ENCODE results near the gene EPHA3. TPM values are rescaled to one million over a fixed set of nuclear protein-coding genes. Genes with fewer than 3 reads are reported as not detected.

EPHA3 gene
- 3.0 TPM for polyA plus RNA-seq
- long read RNA-seq, donor 1, result 0 reads
- long read RNA-seq, donor 2, result 0 reads
- long read RNA-seq, donor 3, result 0 reads
- long read RNA-seq, donor 4, result 0 reads
- long read RNA-seq, donor 5, result 0 reads
- long read RNA-seq, donor 6, full-length matches to known transcripts, result 1 of 1 reads
- long read RNA-seq, donor 6, partial matches to known transcripts, result 0 of 1 reads
- long read RNA-seq, donor 6, other reads (novel, unspliced or antisense), result 0 of 1 reads
- long read RNA-seq, donor 7, result 0 reads
- long read RNA-seq, donor 8, partial matches to known transcripts, result 0 of 1 reads
- long read RNA-seq, donor 8, other reads (novel, unspliced or antisense), result 0 of 1 reads
- long read RNA-seq, donor 9, full-length matches to known transcripts, result 1 of 1 reads
- long read RNA-seq, donor 9, partial matches to known transcripts, result 0 of 1 reads
- long read RNA-seq, donor 9, other reads (novel, unspliced or antisense), result 0 of 1 reads
- long read RNA-seq, donor 10, result 0 reads
- long read RNA-seq, donor 11, result 0 reads

GRCh38 chr3:89107461-89108290 lies at the start of gene EPHA3:
EPHA3 (plus strand) TSS chr3:89107621; CDS start chr3:89107749, 128 bp downstream.
- Histone ChIP-seq H3K27me3 (ENCODE audit: control insufficient read depth, insufficient read depth, low read length) (peaks cover 19% of the 10 kb centered on the region), H3K4me3 (ENCODE audit: low read length) (peak within 1 kb of the TSS; percentile 36), H3K27ac (ENCODE audit: low read length) (no peak within 1 kb of the TSS), H3K36me3 (ENCODE audit: control insufficient read depth, insufficient read depth, low read length) (no peaks in the 10 kb centered on the region), H3K4me1 (ENCODE audit: control insufficient read depth, insufficient read depth, low read length) (no peaks in the 10 kb centered on the region), H3K9me3 (ENCODE audit: control insufficient read depth, low read depth, low read length) (no peaks in the 10 kb centered on the region)
- 0% methylated on average over 6 of the region's 32 CpGs for WGBS (ENCODE audit: insufficient coverage, low lambda C conversion rate)
- DNase-seq, result peak; percentile 32 to 61

- Histone ChIP-seq H3K36me3 (ENCODE audit: control insufficient read depth, insufficient read depth, low read length) (no peaks in the 10 kb centered on the region), H3K4me3 (ENCODE audit: low read length) (no peak overlapping the region), H3K4me1 (ENCODE audit: control insufficient read depth, insufficient read depth, low read length) (no peaks in the 10 kb centered on the region), H3K27me3 (ENCODE audit: control insufficient read depth, insufficient read depth, low read length) (no peaks in the 10 kb centered on the region), H3K9me3 (ENCODE audit: control insufficient read depth, low read depth, low read length) (no peaks in the 10 kb centered on the region), H3K27ac (ENCODE audit: low read length) (no peak overlapping the region)
- no CpG with 5 or more reads among the region's 2 CpGs for WGBS (ENCODE audit: insufficient coverage, low lambda C conversion rate)
- DNase-seq, result no peak
These were observed 49.0 kb upstream of the EPHA3 start for GRCh38 chr3:89058371-89058770.

GRCh38 chr3:89059211-89059925 lies 48.1 kb upstream of the EPHA3 start:
- no peaks in the 10 kb centered on the region for H3K36me3 ChIP-seq (ENCODE audit: control insufficient read depth, insufficient read depth, low read length)
- DNase-seq, result no peak
- H3K27ac ChIP-seq (ENCODE audit: low read length), result no peak overlapping the region
- H3K9me3 ChIP-seq (ENCODE audit: control insufficient read depth, low read depth, low read length), result no peaks in the 10 kb centered on the region
- no peak overlapping the region for H3K4me3 ChIP-seq (ENCODE audit: low read length)
- H3K4me1 ChIP-seq (ENCODE audit: control insufficient read depth, insufficient read depth, low read length), result no peaks in the 10 kb centered on the region
- H3K27me3 ChIP-seq (ENCODE audit: control insufficient read depth, insufficient read depth, low read length), result no peaks in the 10 kb centered on the region
- 92% methylated on average over 4 of the region's 5 CpGs for WGBS (ENCODE audit: insufficient coverage, low lambda C conversion rate)

GRCh38 chr3:89061259-89061658 lies 46.2 kb upstream of the EPHA3 start:
- WGBS (ENCODE audit: insufficient coverage, low lambda C conversion rate), result no CpG with 5 or more reads among the region's 2 CpGs

GRCh38 chr3:89067736-89068135 lies 39.7 kb upstream of the EPHA3 start:
- DNase-seq, result no peak
- Histone ChIP-seq H3K27me3 (ENCODE audit: control insufficient read depth, insufficient read depth, low read length) (no peaks in the 10 kb centered on the region), H3K27ac (ENCODE audit: low read length) (no peak overlapping the region), H3K4me3 (ENCODE audit: low read length) (no peak overlapping the region), H3K4me1 (ENCODE audit: control insufficient read depth, insufficient read depth, low read length) (no peaks in the 10 kb centered on the region), H3K9me3 (ENCODE audit: control insufficient read depth, low read depth, low read length) (no peaks in the 10 kb centered on the region), H3K36me3 (ENCODE audit: control insufficient read depth, insufficient read depth, low read length) (no peaks in the 10 kb centered on the region)
- no CpG with 5 or more reads among the region's 2 CpGs for WGBS (ENCODE audit: insufficient coverage, low lambda C conversion rate)

More at GRCh38 chr3:89061259-89061658, 46.2 kb upstream of the EPHA3 start:
- no peaks in the 10 kb centered on the region for H3K27me3 ChIP-seq (ENCODE audit: control insufficient read depth, insufficient read depth, low read length)
- no peak for DNase-seq
- no peak overlapping the region for H3K4me3 ChIP-seq (ENCODE audit: low read length)
- H3K4me1 ChIP-seq (ENCODE audit: control insufficient read depth, insufficient read depth, low read length), result no peaks in the 10 kb centered on the region
- H3K9me3 ChIP-seq (ENCODE audit: control insufficient read depth, low read depth, low read length), result no peaks in the 10 kb centered on the region
- H3K27ac ChIP-seq (ENCODE audit: low read length), result no peak overlapping the region
- no peaks in the 10 kb centered on the region for H3K36me3 ChIP-seq (ENCODE audit: control insufficient read depth, insufficient read depth, low read length)

GRCh38 chr3:89072642-89073041 lies 34.8 kb upstream of the EPHA3 start:
- no peaks in the 10 kb centered on the region for H3K4me1 ChIP-seq (ENCODE audit: control insufficient read depth, insufficient read depth, low read length)
- no peaks in the 10 kb centered on the region for H3K9me3 ChIP-seq (ENCODE audit: control insufficient read depth, low read depth, low read length)
- no peaks in the 10 kb centered on the region for H3K27me3 ChIP-seq (ENCODE audit: control insufficient read depth, insufficient read depth, low read length)
- no peaks in the 10 kb centered on the region for H3K36me3 ChIP-seq (ENCODE audit: control insufficient read depth, insufficient read depth, low read length)
- H3K4me3 ChIP-seq (ENCODE audit: low read length), result no peak overlapping the region
- DNase-seq, result no peak
- H3K27ac ChIP-seq (ENCODE audit: low read length), result no peak overlapping the region
- WGBS (ENCODE audit: insufficient coverage, low lambda C conversion rate), result 51% methylated on average over 2 of the region's 2 CpGs

GRCh38 chr3:89079944-89080343 lies 27.5 kb upstream of the EPHA3 start:
- no peaks in the 10 kb centered on the region for H3K9me3 ChIP-seq (ENCODE audit: control insufficient read depth, low read depth, low read length)
- H3K4me3 ChIP-seq (ENCODE audit: low read length), result no peak overlapping the region
- no peaks in the 10 kb centered on the region for H3K4me1 ChIP-seq (ENCODE audit: control insufficient read depth, insufficient read depth, low read length)
- DNase-seq, result no peak
- no peaks in the 10 kb centered on the region for H3K36me3 ChIP-seq (ENCODE audit: control insufficient read depth, insufficient read depth, low read length)
- no peak overlapping the region for H3K27ac ChIP-seq (ENCODE audit: low read length)
- no CpG with 5 or more reads among the region's 1 CpG for WGBS (ENCODE audit: insufficient coverage, low lambda C conversion rate)
- no peaks in the 10 kb centered on the region for H3K27me3 ChIP-seq (ENCODE audit: control insufficient read depth, insufficient read depth, low read length)

GRCh38 chr3:89087851-89088250 lies 19.6 kb upstream of the EPHA3 start:
- no peaks in the 10 kb centered on the region for H3K4me1 ChIP-seq (ENCODE audit: control insufficient read depth, insufficient read depth, low read length)
- no peaks in the 10 kb centered on the region for H3K36me3 ChIP-seq (ENCODE audit: control insufficient read depth, insufficient read depth, low read length)
- H3K27ac ChIP-seq (ENCODE audit: low read length), result no peak overlapping the region
- H3K27me3 ChIP-seq (ENCODE audit: control insufficient read depth, insufficient read depth, low read length), result no peaks in the 10 kb centered on the region
- H3K4me3 ChIP-seq (ENCODE audit: low read length), result no peak overlapping the region
- WGBS (ENCODE audit: insufficient coverage, low lambda C conversion rate), result 89% methylated on average over 1 of the region's 1 CpG
- no peaks in the 10 kb centered on the region for H3K9me3 ChIP-seq (ENCODE audit: control insufficient read depth, low read depth, low read length)
- DNase-seq, result no peak

GRCh38 chr3:89098173-89098572 lies 9.2 kb upstream of the EPHA3 start:
- no peaks in the 10 kb centered on the region for H3K4me1 ChIP-seq (ENCODE audit: control insufficient read depth, insufficient read depth, low read length)
- no peaks in the 10 kb centered on the region for H3K36me3 ChIP-seq (ENCODE audit: control insufficient read depth, insufficient read depth, low read length)
- no peak overlapping the region for H3K4me3 ChIP-seq (ENCODE audit: low read length)
- H3K9me3 ChIP-seq (ENCODE audit: control insufficient read depth, low read depth, low read length), result no peaks in the 10 kb centered on the region
- WGBS (ENCODE audit: insufficient coverage, low lambda C conversion rate), result 100% methylated on average over 1 of the region's 3 CpGs
- DNase-seq, result no peak
- no peaks in the 10 kb centered on the region for H3K27me3 ChIP-seq (ENCODE audit: control insufficient read depth, insufficient read depth, low read length)
- no peak overlapping the region for H3K27ac ChIP-seq (ENCODE audit: low read length)

GRCh38 chr3:89098964-89099585 lies 8.3 kb upstream of the EPHA3 start:
- peak; percentile 11 to 26 for DNase-seq
- no peaks in the 10 kb centered on the region for H3K9me3 ChIP-seq (ENCODE audit: control insufficient read depth, low read depth, low read length)
- WGBS (ENCODE audit: insufficient coverage, low lambda C conversion rate), result 22% methylated on average over 1 of the region's 8 CpGs

More at GRCh38 chr3:89098964-89099585, 8.3 kb upstream of the EPHA3 start:
- Histone ChIP-seq H3K36me3 (ENCODE audit: control insufficient read depth, insufficient read depth, low read length) (no peaks in the 10 kb centered on the region), H3K4me1 (ENCODE audit: control insufficient read depth, insufficient read depth, low read length) (no peaks in the 10 kb centered on the region), H3K4me3 (ENCODE audit: low read length) (no peak overlapping the region), H3K27ac (ENCODE audit: low read length) (no peak overlapping the region), H3K27me3 (ENCODE audit: control insufficient read depth, insufficient read depth, low read length) (no peaks in the 10 kb centered on the region)

Measured in large intestine (tissue), 12 donors.